ACC112 (cell line): ENCODE results near the gene LSM12.
"Not testable (repeated sequence)": the region's sequence is repeated elsewhere in the genome, so short reads cannot be mapped to it uniquely, and the experiment has no call there.

ENCODE experiments used
- H2AFZ ChIP-seq: fragments of 200-600 bp; sonication (generic); one replicate; pipeline ENCODE4 v1.6.0; 2017; ENCODE audit warnings: antibody characterized with exemption, low read length; ENCODE audit not compliant: unreplicated experiment
- H3K27ac ChIP-seq: fragments of 200-600 bp; sonication (generic); 2 replicates; pipeline ENCODE4 v1.5.1; 2014; ENCODE audit warnings: low read depth, mild to moderate bottlenecking, antibody characterized with exemption, low read length, moderate library complexity
- H3K27me3 ChIP-seq: fragments of 200-600 bp; sonication (generic); 2 replicates; pipeline ENCODE4 v1.6.1; 2014; ENCODE audit warnings: mild to moderate bottlenecking, antibody characterized with exemption, low read length, moderate library complexity, mixed read lengths; ENCODE audit not compliant: insufficient read depth
- H3K36me3 ChIP-seq: fragments of 200-600 bp; sonication (generic); 2 replicates; pipeline ENCODE4 v1.6.1; 2016; ENCODE audit warnings: mild to moderate bottlenecking, antibody characterized with exemption, low read length, moderate library complexity, mixed read lengths; ENCODE audit not compliant: insufficient read depth
- H3K4me1 ChIP-seq: fragments of 200-600 bp; sonication (generic); one replicate; pipeline ENCODE4 v1.6.1; 2016; ENCODE audit warnings: low read length, mixed read lengths; ENCODE audit not compliant: insufficient read depth, unreplicated experiment, control insufficient read depth
- H3K4me3 ChIP-seq: fragments of 200-600 bp; sonication (generic); 2 replicates; pipeline ENCODE4 v1.5.1; 2014; ENCODE audit warnings: mild to moderate bottlenecking, low read depth, low read length
- H3K79me2 ChIP-seq: fragments of 200-600 bp; sonication (generic); one replicate; pipeline ENCODE4 v1.6.0; 2016; ENCODE audit warnings: low read length; ENCODE audit not compliant: control insufficient read depth, unreplicated experiment, insufficient read depth

Gene LSM12

DNA sequence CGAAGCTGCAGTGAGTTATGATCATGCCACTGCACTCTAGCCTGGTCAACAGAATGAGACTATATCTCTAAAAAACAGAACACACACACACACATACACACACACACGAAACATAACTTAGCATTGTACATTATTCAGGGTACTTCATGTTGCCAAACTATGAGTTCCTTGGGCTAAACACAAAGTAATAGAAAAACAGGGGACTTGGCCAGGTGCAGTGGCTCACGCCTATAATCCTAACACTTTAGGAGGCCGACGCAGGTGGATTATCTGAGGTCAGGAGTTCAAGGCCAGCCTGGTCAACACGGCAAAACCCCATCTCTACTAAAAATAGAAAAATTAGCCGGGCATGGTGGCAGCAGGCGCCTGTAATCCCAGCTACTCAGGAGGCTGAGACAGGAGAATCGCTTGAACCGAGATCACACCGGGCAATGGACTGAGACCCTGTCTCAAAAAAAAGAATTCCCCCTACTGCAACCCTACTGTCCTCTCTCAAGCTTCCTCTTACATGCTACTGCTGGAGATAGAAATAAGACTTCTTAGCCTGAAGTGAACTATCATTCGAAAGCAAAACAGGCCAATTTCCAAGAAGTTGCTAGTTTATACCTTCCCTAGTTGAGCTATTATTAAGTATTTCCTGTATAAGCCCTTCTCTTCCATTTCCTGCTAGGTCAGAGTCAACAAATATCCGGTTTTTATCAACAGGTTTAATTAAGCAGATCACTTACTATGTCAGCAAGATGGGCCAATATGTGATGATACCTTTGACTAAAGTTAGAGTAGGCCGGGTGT, 7.2 kb downstream of the LSM12 start:
- Histone ChIP-seq H3K4me3 (no peak overlapping the region), H3K79me2 (peaks cover 78% of the 10 kb centered on the region), H3K27me3 (no peaks in the 10 kb centered on the region), H3K4me1 (peaks cover 13% of the 10 kb centered on the region), H3K27ac (no peak overlapping the region), H3K36me3 (peaks cover 20% of the 10 kb centered on the region; the same call in 1 of the 2 replicates), H2AFZ (no peak overlapping the region)

DNA sequence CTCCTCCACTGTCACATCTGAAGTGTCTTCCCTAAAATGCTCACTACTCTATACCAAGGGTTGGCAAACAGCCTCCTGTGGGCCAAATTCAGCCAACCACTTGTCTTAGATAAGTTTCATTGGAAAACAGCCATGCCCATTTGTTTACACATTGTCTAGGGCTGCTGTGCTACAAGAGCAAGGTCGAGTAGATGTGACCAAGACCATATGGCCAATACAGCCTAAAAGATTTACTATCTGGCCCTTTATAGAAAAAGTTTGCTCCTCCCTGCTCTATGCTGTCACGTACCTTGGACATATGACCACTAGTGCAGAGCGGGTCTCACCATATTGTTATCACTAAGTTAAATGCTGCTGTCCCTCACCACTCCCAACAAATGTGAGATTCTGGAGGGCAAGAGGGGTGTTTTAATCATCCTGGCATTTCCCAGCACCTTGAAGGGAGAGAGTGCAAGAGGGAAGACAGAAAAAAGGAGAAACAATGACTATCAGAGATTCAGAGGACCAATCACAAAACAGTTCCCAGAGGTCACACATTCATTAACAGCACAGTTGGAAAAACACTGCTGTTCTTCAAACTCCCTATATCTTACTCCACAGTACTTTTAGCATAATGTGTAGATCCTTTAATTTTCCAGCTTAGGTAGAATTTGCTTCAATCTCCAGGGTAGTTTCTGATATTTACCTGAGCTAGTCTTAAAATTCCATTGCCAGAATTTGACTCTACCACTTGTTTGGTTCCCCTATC, 13.2 kb downstream of the LSM12 start:
- H3K27ac ChIP-seq, result no peak overlapping the region
- H3K79me2 ChIP-seq, result peaks cover 59% of the 10 kb centered on the region

DNA sequence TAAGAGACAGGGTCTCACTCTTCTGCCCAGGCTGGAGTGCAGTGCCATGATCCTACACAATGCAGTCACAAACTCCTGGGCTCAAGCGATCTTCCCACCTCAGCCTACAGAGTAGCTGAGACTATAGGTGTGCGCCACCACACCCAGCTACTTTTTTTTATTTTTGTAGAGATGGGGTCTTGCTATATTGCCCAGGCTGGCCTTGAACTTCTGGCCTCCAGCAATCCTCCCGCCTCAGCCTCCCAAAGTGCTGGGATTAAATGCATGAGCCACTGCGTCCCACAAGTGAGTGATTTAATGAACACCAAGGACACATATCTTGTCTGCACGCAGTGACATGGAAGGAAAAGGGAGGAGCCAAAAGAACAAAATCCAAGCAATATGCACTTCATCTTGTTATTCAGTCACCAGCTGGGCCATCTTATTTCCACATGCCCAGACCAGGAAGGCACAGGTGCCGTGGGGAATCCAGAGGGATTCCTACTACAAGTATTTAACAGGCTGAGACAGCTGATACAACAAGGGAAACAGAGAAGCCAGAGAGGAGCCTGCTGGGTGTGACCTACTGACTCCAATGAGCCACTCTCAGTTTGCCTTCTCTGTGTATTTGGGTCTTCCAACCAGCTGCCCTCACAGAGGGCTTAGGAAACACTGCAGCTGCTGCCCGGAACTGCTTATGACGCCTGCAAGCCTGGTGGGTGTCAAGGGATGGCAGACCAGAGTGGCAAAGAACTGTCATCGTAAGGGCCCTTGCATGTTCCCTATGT, 17.0 kb downstream of the LSM12 start:
- Histone ChIP-seq H3K27ac (no peak overlapping the region), H3K4me1 (peaks cover 11% of the 10 kb centered on the region), H3K27me3 (no peaks in the 10 kb centered on the region), H2AFZ (no peak overlapping the region), H3K36me3 (peaks cover 20% of the 10 kb centered on the region), H3K4me3 (no peak overlapping the region), H3K79me2 (peaks cover 36% of the 10 kb centered on the region)

More for the DNA sequence above, 13.2 kb downstream of the LSM12 start:
- H3K27me3 ChIP-seq, result no peaks in the 10 kb centered on the region
- H3K36me3 ChIP-seq, result peaks cover 26% of the 10 kb centered on the region; the same call in 1 of the 2 replicates
- no peaks in the 10 kb centered on the region for H3K4me1 ChIP-seq
- H2AFZ ChIP-seq, result no peak overlapping the region
- H3K4me3 ChIP-seq, result no peak overlapping the region

DNA sequence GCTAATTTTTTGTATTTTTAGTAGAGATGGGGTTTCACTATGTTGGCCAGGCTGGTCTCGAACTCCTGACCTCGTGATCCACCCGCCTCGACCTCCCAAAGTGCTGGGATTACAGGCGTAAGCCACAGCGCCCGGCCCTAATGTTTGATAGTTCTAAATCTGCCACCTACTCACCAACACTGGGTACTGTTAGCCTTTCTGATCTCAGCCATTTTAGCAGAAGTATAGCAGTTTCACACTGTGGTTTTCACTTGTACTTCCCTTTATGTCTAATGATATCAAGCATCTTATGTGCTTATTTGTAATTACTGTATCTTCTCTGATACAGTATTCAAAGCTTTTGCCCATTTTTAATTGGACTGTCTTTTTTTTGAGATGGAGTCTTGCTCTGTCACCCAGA, 19.6 kb downstream of the LSM12 start:
- not testable (repeated sequence) for H3K36me3 ChIP-seq, H3K27ac ChIP-seq, H3K4me3 ChIP-seq, H3K27me3 ChIP-seq, H2AFZ ChIP-seq
- Histone ChIP-seq H3K79me2 (peaks cover 29% of the 10 kb centered on the region), H3K4me1 (peaks cover 29% of the 10 kb centered on the region)

DNA sequence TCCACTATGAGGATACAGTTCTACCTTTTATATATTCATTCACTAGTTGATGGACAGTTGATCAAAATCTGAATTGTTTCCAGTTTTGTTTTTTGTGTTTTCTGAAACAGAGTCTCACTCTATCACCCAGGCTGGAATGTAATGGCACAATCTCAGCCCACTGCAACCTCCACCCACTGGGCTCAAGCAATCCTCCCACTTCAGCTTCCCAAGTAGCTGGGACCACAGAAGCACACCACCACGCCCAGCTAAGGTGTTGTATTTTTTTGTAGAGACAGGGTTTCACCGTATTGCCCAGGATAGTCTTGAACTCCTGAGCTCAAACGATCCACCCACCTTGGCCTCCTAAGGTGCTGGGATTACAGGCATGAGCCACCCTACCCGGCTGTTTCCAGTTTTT, 21.0 kb downstream of the LSM12 start:
- peaks cover 36% of the 10 kb centered on the region for H3K4me1 ChIP-seq
- H3K79me2 ChIP-seq, result peaks cover 40% of the 10 kb centered on the region
- H3K36me3 ChIP-seq, result peaks cover 4% of the 10 kb centered on the region
- H3K27ac ChIP-seq, result peak overlapping the region; percentile 41
- H2AFZ ChIP-seq, result no peak overlapping the region
- H3K27me3 ChIP-seq, result no peaks in the 10 kb centered on the region
- H3K4me3 ChIP-seq, result no peak overlapping the region

DNA sequence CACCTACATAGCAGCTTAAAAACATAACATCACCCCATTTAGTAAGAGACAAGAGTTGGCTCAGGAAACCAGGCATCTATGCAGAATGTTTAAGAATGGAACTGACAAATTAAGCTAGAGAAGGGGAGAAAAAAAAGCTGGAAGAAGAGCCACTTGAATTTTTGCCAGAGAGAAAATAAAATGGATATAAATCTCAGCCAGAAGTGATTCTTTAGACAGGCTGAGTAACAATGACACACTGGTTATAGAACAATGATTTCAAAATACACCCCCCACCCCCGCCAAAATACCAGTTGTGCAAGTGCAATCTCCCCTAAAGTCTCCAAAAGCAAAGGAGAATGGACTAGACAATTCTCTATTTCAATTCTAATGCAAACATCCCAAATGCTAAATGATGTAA, 22.4 kb downstream of the LSM12 start:
- Histone ChIP-seq H3K4me3 (peak overlapping the region; percentile 30), H3K27me3 (no peaks in the 10 kb centered on the region), H3K79me2 (peaks cover 42% of the 10 kb centered on the region), H3K4me1 (peaks cover 40% of the 10 kb centered on the region), H2AFZ (no peak overlapping the region), H3K27ac (peak overlapping the region; percentile 72), H3K36me3 (peaks cover 10% of the 10 kb centered on the region)

DNA sequence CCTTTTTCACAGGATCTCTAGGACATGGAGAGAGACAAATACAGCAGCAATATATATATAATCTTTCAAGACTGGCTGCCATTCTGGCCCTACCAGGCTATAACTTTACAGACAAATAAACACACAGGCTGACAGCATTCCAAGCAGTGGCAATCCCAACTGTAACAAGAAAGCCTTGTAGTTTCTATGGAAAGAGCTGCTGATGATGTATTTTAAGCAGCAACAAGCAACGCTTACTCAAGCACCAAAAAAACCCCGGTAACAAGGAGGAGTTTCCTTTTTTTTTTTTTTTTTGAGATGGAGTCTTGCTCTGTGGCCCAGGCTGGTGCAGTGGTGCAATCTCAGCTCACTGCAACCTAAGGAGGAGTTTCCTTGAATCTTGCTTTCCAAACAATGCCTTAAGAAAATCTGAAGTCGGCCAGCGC, 23.2 kb downstream of the LSM12 start:
- H3K4me1 ChIP-seq, result peaks cover 40% of the 10 kb centered on the region
- H3K27me3 ChIP-seq, result no peaks in the 10 kb centered on the region
- H3K36me3 ChIP-seq, result peaks cover 5% of the 10 kb centered on the region; the same call in 1 of the 2 replicates
- H3K4me3 ChIP-seq, result 0 out of 2 replicates have a peak overlapping the region, but pooled peaks have one; percentile 30
- no peak overlapping the region for H2AFZ ChIP-seq
- H3K27ac ChIP-seq, result peak overlapping the region; percentile 72
- peaks cover 36% of the 10 kb centered on the region for H3K79me2 ChIP-seq

DNA sequence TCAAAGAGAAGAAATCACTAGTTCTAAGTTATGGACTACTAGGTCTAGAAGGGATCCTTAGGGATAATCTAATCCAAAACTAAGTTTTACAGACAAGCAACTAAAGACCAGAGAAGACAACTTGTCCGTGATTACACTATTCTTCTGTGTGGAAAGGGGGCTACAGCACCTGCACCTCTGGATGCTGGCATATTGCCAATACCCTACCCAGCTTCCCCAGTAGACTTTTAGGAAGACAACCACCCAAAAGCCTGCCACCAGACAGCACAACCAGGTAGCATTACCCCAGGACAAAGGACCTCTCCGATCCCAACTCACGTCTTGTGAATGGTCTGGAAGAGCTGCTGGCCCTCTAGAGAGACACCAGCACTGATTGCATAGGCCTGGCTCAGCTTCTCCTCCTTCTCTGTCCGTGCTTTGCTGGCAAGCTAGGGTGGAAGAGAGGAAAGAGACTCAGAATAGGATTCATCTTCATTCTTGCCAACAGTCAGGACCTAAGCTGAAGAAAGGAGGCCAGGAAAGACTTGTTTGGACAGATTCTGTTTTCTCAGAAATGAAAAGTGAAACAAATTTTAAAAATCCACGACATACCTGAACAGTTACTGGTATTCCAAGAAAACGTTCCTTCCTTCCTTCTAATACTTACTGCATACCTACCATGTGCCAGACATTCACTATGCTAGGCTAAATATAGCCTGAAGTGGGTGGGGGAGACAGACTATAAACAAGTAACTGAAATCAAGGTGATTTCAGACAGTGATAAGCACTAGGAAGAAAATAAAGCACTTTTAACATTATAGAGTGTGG, 26.4 kb downstream of the LSM12 start:
- Histone ChIP-seq H3K36me3 (peaks cover 15% of the 10 kb centered on the region), H3K79me2 (peaks cover 40% of the 10 kb centered on the region), H3K4me3 (no peak overlapping the region), H3K4me1 (peaks cover 33% of the 10 kb centered on the region), H2AFZ (no peak overlapping the region), H3K27me3 (no peaks in the 10 kb centered on the region), H3K27ac (no peak overlapping the region)

DNA sequence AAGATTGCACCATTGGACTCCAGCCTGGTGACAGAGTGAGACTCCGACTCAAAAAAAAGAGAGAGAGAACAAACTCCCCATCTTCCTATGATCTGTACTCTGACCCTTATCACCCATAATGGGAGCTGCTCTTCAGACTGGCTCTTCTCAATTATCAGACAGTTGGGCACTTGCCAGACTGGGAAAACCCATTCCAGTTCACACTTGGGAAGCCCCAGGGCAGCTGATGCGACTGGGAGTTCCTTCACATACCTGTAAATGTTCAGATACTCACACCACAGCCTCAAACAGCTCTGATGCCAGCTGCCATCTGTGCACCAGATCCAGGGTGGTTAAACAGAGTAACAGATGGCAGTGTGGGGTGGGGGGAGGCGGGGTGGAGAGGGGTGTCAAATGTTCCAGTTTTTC, 27.9 kb downstream of the LSM12 start:
- Histone ChIP-seq H2AFZ (no peak overlapping the region), H3K27me3 (no peaks in the 10 kb centered on the region), H3K79me2 (peaks cover 37% of the 10 kb centered on the region), H3K4me1 (peaks cover 20% of the 10 kb centered on the region), H3K36me3 (peaks cover 23% of the 10 kb centered on the region), H3K27ac (no peak overlapping the region), H3K4me3 (no peak overlapping the region)

DNA sequence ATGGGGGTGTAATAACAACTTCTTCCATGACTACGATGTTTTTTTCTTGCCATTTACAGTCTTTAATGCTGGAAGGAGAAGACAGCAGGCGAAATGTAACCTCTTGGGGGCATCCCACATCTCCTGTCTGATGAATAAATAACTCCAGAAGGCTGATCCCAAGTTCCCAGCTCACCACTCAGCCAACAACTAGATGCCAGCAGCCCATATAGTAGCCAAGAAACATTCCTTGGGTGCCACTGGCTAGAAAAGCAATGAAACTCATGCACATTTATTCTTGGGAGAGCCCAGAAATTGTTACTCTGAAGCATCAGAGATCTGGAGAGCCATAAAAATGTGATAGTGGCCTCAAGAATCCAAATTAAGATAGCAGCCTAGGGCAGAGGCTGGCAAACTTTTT, 29.0 kb downstream of the LSM12 start:
- Histone ChIP-seq H3K4me3 (no peak overlapping the region), H3K27me3 (no peaks in the 10 kb centered on the region), H3K27ac (no peak overlapping the region), H3K36me3 (peaks cover 29% of the 10 kb centered on the region), H3K79me2 (peaks cover 33% of the 10 kb centered on the region), H2AFZ (no peak overlapping the region), H3K4me1 (peaks cover 11% of the 10 kb centered on the region)
